Activated naive CD4-positive, alpha-beta T cell treated with anti-CD3 and anti-CD28 coated beads, Interleukin-2, amount 50 U/mL, for 24 hours (primary cell): ENCODE results near the gene GPC5.

ENCODE experiments used
- H3K27ac Mint-ChIP-seq: one replicate; pipeline ENCODE4 v1.8.0; 2021; ENCODE audit warnings: mild to moderate bottlenecking, mixed read lengths
- H3K27me3 Mint-ChIP-seq: one replicate; pipeline ENCODE4 v1.8.0; 2021; ENCODE audit warnings: mixed read lengths
- H3K36me3 Mint-ChIP-seq: one replicate; pipeline ENCODE4 v1.8.0; 2021; ENCODE audit warnings: mixed read lengths
- H3K4me1 Mint-ChIP-seq: one replicate; pipeline ENCODE4 v1.8.0; 2021; ENCODE audit warnings: mixed read lengths
- H3K4me3 Mint-ChIP-seq: one replicate; pipeline ENCODE4 v1.8.0; 2021; ENCODE audit warnings: mild to moderate bottlenecking, mixed read lengths
- H3K9me3 Mint-ChIP-seq: one replicate; pipeline ENCODE4 v1.8.0; 2021; ENCODE audit warnings: mixed read lengths

The GPC5 gene

DNA sequence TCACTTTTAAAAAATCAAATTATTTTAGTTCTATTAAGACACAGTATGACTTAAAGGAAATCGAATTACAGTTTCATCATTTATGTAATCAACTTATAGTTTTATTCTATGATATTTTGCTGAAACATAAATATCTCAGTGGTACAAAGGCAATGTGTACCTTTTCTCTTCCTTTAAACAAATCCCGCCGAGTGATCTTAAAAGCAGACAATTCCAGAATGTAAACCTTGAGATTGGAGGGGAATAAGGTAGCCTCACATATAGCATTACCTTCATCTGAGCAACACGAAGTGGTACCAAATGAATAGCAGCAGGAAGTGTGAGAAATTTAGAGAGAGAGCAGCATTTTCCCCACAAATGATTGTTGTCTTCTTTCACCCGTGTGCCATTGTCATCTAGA lies 986.0 kb downstream of the GPC5 start:
- no peaks in the 10 kb centered on the region for H3K9me3 Mint-ChIP-seq
- H3K27me3 Mint-ChIP-seq = no peaks in the 10 kb centered on the region
- no peaks in the 10 kb centered on the region for H3K4me1 Mint-ChIP-seq
- H3K36me3 Mint-ChIP-seq = no peaks in the 10 kb centered on the region
- no peak overlapping the region for H3K4me3 Mint-ChIP-seq
- no peak overlapping the region for H3K27ac Mint-ChIP-seq

DNA sequence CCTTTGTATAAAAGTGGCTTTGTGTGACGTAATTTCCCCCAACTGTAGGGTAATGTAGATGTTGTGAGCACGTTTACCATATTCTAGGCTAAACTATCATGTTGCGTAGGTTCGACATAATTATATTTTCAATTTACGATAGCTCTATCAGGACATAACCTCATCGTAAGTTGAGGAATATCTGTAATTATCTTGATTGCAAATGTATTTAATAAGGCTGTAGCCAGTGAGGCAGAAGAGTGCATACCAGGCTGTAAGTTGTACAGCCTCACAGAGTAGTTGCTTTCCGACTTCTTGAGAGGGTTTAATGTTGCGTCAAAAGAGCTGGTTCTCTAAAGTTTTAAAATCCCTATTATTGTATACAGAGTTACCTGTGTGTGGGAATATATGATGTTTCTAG lies 988.8 kb downstream of the GPC5 start:
- Mint-ChIP-seq H3K27me3 (no peaks in the 10 kb centered on the region), H3K4me3 (no peak overlapping the region), H3K4me1 (no peaks in the 10 kb centered on the region)

DNA sequence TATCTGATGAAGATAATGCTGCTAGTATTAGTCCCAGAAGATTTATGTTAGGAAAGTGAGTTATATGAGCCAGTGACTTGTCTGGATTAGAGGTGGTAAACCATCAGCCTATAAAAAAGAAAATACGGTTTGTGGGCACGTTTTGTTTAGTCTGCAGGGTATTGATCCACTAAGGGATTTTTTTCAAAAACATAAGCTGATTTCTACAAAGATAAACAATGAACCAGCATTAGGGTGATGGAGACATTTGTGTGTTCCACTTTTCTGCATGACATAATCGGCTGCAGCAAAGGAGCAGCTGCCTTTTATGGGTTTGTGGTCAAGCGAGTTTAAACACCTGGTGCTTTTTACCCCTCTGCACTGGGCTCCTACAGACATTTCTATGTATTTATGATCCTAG lies 991.8 kb downstream of the GPC5 start:
- Mint-ChIP-seq H3K9me3 (no peaks in the 10 kb centered on the region), H3K36me3 (no peaks in the 10 kb centered on the region), H3K4me3 (no peak overlapping the region), H3K27me3 (no peaks in the 10 kb centered on the region), H3K4me1 (no peaks in the 10 kb centered on the region), H3K27ac (no peak overlapping the region)

More for the DNA sequence above, 988.8 kb downstream of the GPC5 start:
- no peaks in the 10 kb centered on the region for H3K9me3 Mint-ChIP-seq
- H3K27ac Mint-ChIP-seq = no peak overlapping the region
- no peaks in the 10 kb centered on the region for H3K36me3 Mint-ChIP-seq

DNA sequence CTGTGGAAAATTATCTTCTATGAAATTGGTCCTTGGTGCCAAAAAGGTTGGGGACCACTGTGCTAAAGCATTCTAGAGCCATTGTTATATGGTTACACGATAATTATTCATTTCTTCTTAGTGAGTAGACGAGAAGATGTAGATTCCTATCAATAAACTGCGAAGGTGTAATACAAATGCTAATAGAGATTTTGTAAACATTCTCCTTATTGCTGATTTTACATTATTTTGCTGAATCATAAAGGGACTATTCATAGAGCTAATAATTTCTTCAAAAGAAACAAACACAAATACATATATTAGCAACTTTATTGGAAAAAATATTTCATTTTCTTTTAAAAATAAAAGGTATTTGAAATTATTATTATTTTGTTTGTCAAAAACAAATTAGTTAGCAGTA lies 1005.2 kb downstream of the GPC5 start:
- Mint-ChIP-seq H3K9me3 (peaks cover 4% of the 10 kb centered on the region), H3K4me3 (no peak overlapping the region), H3K4me1 (no peaks in the 10 kb centered on the region), H3K27me3 (no peaks in the 10 kb centered on the region), H3K27ac (no peak overlapping the region), H3K36me3 (no peaks in the 10 kb centered on the region)

DNA sequence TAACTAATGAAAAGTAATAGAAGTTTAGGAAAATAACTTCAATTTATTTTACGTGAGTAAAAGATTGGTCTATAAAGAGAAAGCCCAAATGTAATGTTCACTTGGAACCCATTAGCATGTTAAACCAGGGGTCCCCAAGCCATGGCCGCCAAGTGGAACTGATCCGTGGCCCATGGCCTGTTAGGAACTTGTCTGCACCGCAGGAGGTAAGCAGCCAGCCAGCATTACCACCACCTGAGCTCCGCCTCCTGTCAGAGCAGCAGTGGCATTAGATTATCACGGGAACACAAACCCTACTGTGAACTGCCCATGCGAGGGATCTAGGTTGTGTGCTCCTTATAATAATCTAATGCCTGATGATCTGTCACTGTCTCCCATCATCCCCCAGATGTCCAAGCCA lies 1009.4 kb downstream of the GPC5 start:
- Mint-ChIP-seq H3K27me3 (no peaks in the 10 kb centered on the region), H3K4me1 (no peaks in the 10 kb centered on the region), H3K4me3 (no peak overlapping the region), H3K36me3 (no peaks in the 10 kb centered on the region), H3K9me3 (no peaks in the 10 kb centered on the region), H3K27ac (no peak overlapping the region)

DNA sequence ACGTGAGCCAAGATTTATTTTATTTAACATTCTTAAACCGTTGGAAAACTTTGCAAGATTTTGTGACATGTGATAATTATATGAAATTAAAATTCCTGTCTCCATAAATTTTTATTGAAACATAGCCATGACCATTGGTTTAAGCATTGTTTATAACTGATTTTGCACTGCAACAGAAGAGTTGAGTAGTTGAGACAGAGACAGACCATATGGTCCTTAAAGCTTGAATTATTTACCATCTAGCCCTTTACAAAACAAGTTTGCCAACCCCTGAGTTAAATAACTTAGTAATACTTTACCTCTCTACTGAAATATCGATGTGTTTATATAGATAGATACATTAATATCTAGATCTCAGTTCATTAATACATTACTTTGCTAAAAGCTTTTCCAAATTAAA lies 1014.1 kb downstream of the GPC5 start:
- no peak overlapping the region for H3K4me3 Mint-ChIP-seq
- peaks cover 5% of the 10 kb centered on the region for H3K9me3 Mint-ChIP-seq
- H3K27me3 Mint-ChIP-seq = no peaks in the 10 kb centered on the region
- H3K36me3 Mint-ChIP-seq = no peaks in the 10 kb centered on the region
- no peak overlapping the region for H3K27ac Mint-ChIP-seq
- H3K4me1 Mint-ChIP-seq = no peaks in the 10 kb centered on the region

DNA sequence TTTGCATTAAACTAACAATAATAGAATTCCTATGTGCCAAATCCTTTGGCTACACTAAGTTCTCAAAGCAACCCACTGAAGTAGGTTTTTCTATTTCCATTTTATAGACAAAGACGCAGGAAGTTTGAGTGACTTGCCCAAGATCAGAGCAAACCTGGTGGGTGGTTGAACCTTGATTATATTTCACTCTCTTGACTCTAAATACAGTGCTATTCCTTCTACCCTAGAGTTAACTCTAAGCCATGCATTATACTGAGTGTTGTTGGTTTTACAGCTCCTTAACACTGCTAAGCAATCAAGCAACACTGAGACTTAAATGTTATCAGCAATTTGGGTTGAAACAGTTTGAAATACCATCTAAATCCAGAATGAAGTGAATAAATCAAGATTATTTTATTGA lies 1014.6 kb downstream of the GPC5 start:
- no peaks in the 10 kb centered on the region for H3K36me3 Mint-ChIP-seq

DNA sequence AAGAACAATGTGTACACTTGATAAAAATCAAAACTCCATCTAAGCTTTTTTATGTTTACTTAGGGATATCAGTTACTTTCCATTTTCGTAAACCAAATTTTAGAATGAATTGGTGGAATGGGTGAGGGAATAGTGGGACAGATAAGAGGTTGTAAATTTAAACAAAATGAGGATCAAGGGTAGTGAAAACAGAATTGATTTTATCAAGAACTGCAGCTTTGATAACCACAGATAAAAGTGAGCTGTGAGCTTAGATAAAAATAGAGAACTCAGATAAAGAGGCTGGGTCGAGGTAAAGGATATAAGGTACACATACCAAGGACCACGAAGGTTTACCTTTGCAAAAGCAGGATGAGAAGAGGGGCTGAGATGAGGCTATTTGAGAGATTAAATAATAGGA lies 1015.0 kb downstream of the GPC5 start:
- no peak overlapping the region for H3K27ac Mint-ChIP-seq
- H3K27me3 Mint-ChIP-seq = no peaks in the 10 kb centered on the region
- peaks cover 5% of the 10 kb centered on the region for H3K9me3 Mint-ChIP-seq
- H3K36me3 Mint-ChIP-seq = no peaks in the 10 kb centered on the region
- no peaks in the 10 kb centered on the region for H3K4me1 Mint-ChIP-seq
- no peak overlapping the region for H3K4me3 Mint-ChIP-seq

More for the DNA sequence above, 1014.6 kb downstream of the GPC5 start:
- Mint-ChIP-seq H3K27me3 (no peaks in the 10 kb centered on the region), H3K9me3 (peaks cover 5% of the 10 kb centered on the region), H3K4me3 (no peak overlapping the region), H3K4me1 (no peaks in the 10 kb centered on the region), H3K27ac (no peak overlapping the region)

DNA sequence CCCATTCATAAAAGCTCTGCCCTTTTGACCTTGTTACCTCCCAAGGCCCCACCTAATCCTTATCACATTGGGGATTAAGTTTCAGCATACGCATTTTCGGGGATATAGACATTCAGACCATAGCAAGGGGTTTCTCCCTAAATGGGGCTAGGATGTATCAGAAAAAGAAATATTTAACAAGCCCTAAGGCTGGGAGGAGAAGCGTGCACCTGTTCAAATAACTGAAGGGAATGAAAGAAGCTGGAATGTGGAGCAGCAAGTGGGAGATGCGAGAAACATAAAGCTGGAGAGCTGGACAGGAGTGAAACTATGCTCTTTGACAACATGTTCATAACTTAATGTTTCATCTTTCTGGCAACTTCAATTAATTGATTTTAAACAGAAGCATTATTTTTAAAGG lies 1016.4 kb downstream of the GPC5 start:
- H3K4me3 Mint-ChIP-seq = no peak overlapping the region
- peaks cover 5% of the 10 kb centered on the region for H3K9me3 Mint-ChIP-seq
- no peaks in the 10 kb centered on the region for H3K36me3 Mint-ChIP-seq
- no peaks in the 10 kb centered on the region for H3K4me1 Mint-ChIP-seq
- no peak overlapping the region for H3K27ac Mint-ChIP-seq
- no peaks in the 10 kb centered on the region for H3K27me3 Mint-ChIP-seq

DNA sequence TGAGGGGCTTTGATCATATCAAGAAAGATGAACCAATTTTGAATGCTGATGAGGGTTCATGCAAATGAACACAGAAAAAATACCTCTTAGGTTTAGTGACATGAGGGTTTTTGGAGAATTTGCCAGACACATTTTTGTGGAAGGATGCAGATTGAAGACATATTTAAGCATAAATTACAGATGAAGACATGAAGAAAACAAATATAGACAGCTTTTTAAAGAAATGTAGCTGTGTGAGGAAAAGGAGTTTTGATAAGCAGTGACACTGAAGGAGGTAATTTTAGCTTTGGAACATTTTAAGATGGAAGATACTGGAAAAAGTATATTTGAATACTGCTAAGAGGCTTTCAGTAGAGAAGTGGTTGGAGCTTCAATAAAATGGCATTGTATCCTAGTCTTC lies 1017.4 kb downstream of the GPC5 start:
- Mint-ChIP-seq H3K27ac (no peak overlapping the region), H3K27me3 (no peaks in the 10 kb centered on the region), H3K4me1 (no peaks in the 10 kb centered on the region), H3K9me3 (peaks cover 5% of the 10 kb centered on the region), H3K36me3 (no peaks in the 10 kb centered on the region), H3K4me3 (no peak overlapping the region)

DNA sequence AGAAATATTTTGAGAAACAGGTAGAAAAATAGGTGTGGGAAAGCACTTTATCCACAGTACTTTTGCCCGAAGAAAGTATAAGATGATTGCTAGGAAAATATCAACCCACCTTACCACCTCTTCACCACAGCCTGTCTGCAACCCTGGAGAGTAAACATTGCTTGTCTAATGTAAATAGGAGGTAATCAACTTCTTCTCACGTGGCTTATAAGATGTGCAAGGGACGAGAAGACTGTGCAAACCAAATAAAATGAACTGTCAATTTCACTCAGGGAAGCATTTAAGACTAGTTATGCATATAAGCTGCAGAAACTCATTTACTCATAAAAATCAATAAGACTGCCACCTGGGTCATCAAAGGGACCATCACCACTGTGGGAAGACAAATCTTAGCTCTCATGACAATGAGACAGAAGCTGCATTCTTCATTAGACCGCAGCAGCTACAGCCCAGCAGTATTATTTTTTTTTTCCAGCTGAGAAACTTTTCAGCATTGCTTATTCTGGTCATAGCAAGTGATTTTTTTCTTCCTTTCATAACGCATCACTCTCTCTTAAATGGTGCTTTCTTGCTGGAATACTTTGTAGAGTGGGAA lies 1020.5 kb downstream of the GPC5 start:
- H3K4me1 Mint-ChIP-seq = no peaks in the 10 kb centered on the region
- H3K4me3 Mint-ChIP-seq = no peak overlapping the region
- H3K36me3 Mint-ChIP-seq = no peaks in the 10 kb centered on the region
- no peaks in the 10 kb centered on the region for H3K27me3 Mint-ChIP-seq
- H3K9me3 Mint-ChIP-seq = no peaks in the 10 kb centered on the region
- H3K27ac Mint-ChIP-seq = no peak overlapping the region

DNA sequence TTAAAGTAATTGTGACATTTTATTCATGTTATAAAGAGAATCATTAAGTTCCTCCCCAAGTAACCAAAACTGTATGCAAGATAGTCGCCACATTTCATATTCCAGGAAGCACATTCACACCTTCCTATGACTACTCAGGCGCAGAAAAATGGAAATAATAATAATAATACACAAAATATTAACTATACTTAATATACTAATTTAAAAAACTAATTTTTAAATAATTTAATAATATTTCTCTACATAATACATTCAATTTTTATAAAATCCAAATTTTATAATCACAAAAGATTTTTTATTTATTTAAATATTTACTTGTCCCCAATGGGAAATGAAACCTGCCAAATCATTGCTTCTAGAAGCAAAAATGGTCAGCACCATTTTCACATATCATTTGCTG lies 1030.8 kb downstream of the GPC5 start:
- Mint-ChIP-seq H3K9me3 (peaks cover 20% of the 10 kb centered on the region), H3K4me3 (no peak overlapping the region), H3K36me3 (no peaks in the 10 kb centered on the region), H3K27ac (no peak overlapping the region), H3K27me3 (no peaks in the 10 kb centered on the region), H3K4me1 (no peaks in the 10 kb centered on the region)

DNA sequence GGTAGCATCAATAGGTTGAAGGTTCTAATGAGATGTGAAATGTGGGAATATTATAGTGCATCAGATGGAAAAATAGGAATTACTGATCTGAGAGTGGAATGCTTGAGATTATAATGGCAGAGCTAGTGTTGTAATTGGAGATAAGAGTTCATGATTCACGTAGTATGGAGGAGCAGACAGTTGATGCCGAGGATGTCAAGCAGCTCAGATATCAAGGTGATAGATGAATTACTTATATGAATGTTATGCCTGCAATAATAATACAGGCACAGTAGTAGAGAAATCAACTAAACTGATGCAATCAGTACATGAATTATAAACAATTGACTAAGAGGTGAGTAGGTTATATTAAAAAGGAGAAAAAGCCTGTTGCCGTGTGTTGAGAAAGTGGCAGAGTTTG lies 1035.0 kb downstream of the GPC5 start:
- Mint-ChIP-seq H3K27me3 (no peaks in the 10 kb centered on the region), H3K27ac (no peak overlapping the region), H3K9me3 (peaks cover 15% of the 10 kb centered on the region), H3K4me1 (no peaks in the 10 kb centered on the region), H3K4me3 (no peak overlapping the region), H3K36me3 (no peaks in the 10 kb centered on the region)

DNA sequence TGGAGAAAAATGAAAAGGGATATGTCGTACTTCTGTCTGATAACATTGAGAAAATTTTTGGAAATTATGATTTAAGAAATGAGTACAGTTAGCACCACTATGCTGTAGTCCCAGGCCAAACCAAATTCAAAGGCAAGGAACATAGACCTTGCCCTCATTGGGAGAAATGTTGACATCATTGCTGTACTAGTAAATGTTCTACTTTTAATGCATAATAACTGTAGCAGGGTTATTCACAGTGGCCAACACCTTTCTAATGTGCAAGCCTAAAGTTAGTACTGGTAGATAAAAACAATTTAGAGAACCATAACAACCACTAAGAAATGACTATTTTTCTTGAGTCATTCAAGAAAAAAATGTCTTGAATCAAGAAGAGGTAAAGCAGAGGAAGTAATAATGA lies 1035.5 kb downstream of the GPC5 start:
- H3K36me3 Mint-ChIP-seq = no peaks in the 10 kb centered on the region
- no peaks in the 10 kb centered on the region for H3K4me1 Mint-ChIP-seq
- no peak overlapping the region for H3K27ac Mint-ChIP-seq
- no peak overlapping the region for H3K4me3 Mint-ChIP-seq
- no peaks in the 10 kb centered on the region for H3K27me3 Mint-ChIP-seq
- peaks cover 15% of the 10 kb centered on the region for H3K9me3 Mint-ChIP-seq

DNA sequence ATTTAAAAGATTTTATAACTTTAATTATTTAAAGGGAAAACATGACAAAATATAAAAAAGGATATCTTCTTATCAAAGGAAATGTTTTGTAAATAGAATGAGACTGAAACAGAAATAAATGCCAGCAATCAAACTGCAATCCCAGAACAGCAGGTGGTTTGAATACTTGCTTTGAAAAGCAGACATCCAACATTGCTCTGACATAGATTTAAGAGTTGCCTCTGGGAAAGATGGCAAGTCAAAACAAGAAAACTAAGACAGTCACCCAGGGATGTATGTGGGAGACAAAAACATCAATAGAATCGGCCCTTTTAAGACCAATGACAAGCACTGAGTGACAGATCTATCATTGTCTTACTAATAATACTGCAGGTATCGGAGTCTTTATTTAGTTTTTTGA lies 1038.5 kb downstream of the GPC5 start:
- no peaks in the 10 kb centered on the region for H3K36me3 Mint-ChIP-seq
- peaks cover 9% of the 10 kb centered on the region for H3K9me3 Mint-ChIP-seq
- H3K4me1 Mint-ChIP-seq = no peaks in the 10 kb centered on the region
- no peaks in the 10 kb centered on the region for H3K27me3 Mint-ChIP-seq
- H3K27ac Mint-ChIP-seq = no peak overlapping the region
- no peak overlapping the region for H3K4me3 Mint-ChIP-seq

DNA sequence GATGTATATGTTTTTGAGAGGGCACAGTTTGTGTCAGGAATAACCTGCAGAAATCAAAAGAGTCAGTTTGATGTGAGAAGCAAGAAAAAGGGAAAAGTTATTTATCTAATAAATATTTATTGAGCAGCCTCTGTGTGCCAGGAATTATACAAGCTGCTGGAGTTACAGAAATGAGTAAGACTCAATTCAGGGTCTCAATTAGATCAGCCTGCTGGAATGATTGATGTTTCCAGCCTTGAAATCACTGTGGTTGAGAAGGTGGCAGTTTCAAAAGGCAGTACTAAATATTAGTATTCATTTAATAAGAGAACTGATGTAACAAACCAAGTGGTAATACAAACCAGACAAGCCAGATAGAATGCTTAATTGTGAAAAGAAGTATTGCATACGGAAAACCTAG lies 1045.8 kb downstream of the GPC5 start:
- H3K9me3 Mint-ChIP-seq = peaks cover 5% of the 10 kb centered on the region
- no peaks in the 10 kb centered on the region for H3K4me1 Mint-ChIP-seq
- no peaks in the 10 kb centered on the region for H3K36me3 Mint-ChIP-seq
- H3K27ac Mint-ChIP-seq = no peak overlapping the region
- no peaks in the 10 kb centered on the region for H3K27me3 Mint-ChIP-seq
- no peak overlapping the region for H3K4me3 Mint-ChIP-seq

DNA sequence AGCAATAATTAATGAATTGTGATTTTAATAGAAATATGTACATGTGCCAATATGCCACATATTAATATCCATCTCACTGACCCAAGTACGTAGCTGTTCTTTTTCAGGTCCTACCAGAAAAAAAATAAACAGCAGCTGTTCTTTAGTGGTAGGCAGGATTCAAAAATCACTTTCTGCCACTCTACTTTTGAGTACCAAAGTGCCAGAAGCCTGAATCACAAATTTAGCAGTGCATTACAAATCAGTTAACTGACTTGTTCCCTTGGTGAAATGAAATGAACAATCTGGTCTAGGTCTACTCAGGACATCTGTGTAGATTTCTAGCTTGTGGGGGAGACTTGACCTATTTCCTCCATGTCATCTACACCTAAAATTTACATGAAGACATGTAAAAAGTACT lies 1052.6 kb downstream of the GPC5 start:
- Mint-ChIP-seq H3K4me3 (no peak overlapping the region), H3K36me3 (no peaks in the 10 kb centered on the region), H3K27ac (no peak overlapping the region), H3K9me3 (peaks cover 5% of the 10 kb centered on the region), H3K27me3 (no peaks in the 10 kb centered on the region), H3K4me1 (no peaks in the 10 kb centered on the region)
